Subcutaneous preadipocyte (primary cell): ENCODE data around the gene RGS12. TPM values are rescaled to one million over a fixed set of nuclear protein-coding genes. Genes with fewer than 3 reads are reported as not detected.

Source experiments
- total RNA-seq: library from RNA; depleted of rRNA; stranded (reverse); fragments of >200 nt; gene quantifications from 2 replicates; pipeline ENCODE4 v1.2.3, GENCODE V29; 2012

The RGS12 gene, protein sequence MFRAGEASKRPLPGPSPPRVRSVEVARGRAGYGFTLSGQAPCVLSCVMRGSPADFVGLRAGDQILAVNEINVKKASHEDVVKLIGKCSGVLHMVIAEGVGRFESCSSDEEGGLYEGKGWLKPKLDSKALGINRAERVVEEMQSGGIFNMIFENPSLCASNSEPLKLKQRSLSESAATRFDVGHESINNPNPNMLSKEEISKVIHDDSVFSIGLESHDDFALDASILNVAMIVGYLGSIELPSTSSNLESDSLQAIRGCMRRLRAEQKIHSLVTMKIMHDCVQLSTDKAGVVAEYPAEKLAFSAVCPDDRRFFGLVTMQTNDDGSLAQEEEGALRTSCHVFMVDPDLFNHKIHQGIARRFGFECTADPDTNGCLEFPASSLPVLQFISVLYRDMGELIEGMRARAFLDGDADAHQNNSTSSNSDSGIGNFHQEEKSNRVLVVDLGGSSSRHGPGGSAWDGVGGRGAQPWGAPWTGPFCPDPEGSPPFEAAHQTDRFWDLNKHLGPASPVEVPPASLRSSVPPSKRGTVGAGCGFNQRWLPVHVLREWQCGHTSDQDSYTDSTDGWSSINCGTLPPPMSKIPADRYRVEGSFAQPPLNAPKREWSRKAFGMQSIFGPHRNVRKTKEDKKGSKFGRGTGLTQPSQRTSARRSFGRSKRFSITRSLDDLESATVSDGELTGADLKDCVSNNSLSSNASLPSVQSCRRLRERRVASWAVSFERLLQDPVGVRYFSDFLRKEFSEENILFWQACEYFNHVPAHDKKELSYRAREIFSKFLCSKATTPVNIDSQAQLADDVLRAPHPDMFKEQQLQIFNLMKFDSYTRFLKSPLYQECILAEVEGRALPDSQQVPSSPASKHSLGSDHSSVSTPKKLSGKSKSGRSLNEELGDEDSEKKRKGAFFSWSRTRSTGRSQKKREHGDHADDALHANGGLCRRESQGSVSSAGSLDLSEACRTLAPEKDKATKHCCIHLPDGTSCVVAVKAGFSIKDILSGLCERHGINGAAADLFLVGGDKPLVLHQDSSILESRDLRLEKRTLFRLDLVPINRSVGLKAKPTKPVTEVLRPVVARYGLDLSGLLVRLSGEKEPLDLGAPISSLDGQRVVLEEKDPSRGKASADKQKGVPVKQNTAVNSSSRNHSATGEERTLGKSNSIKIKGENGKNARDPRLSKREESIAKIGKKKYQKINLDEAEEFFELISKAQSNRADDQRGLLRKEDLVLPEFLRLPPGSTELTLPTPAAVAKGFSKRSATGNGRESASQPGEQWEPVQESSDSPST (N-terminal part only)
- total RNA-seq: 13.5 and 14.0 TPM in 2 replicates

DNA sequence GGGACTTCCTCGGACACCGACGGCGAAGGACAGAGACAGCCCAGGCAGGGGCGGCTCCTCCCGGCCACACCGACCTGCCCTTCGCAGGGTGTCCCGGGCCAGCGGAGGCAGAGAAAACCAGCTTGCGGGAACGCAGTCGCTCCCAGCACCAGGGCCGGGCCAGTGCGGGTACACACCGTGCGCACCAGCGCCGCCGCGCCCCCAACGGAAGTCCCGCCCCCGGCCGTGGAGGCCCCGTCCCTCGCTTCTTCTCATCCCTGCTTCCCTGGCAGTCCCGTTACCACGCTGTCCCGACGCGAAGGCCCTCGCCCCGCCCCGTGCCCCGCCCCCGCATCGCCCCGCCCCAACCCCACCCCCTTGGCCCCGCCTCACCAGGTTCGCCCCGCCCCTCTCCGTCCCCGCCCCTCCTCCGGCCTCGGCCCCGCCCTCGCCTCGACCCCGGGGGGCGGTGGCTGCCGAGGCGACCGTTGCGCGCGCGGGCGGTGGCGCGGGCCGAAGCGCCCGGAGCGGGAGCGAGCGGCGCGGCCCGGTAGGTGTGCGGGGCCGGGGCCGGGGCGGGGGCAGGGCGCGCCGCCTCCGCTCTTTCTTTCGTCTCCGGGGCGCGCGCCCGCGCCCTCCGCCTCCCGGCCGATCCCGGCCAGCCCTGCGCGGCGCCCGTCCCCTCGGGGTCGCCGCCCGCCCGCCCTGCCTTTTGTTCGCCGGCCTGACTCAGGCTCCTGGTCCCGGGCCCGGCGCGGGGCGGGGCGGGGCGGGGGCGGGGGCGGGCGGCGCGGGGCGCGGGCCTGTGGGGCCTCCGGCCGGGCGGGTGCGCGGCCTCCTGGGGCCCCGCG, at the start of gene RGS12:
RGS12 (plus strand) TSS at position 451 of the 830 bp plus-strand sequence. CDS start 23,150 bp downstream, outside the sequence.

DNA sequence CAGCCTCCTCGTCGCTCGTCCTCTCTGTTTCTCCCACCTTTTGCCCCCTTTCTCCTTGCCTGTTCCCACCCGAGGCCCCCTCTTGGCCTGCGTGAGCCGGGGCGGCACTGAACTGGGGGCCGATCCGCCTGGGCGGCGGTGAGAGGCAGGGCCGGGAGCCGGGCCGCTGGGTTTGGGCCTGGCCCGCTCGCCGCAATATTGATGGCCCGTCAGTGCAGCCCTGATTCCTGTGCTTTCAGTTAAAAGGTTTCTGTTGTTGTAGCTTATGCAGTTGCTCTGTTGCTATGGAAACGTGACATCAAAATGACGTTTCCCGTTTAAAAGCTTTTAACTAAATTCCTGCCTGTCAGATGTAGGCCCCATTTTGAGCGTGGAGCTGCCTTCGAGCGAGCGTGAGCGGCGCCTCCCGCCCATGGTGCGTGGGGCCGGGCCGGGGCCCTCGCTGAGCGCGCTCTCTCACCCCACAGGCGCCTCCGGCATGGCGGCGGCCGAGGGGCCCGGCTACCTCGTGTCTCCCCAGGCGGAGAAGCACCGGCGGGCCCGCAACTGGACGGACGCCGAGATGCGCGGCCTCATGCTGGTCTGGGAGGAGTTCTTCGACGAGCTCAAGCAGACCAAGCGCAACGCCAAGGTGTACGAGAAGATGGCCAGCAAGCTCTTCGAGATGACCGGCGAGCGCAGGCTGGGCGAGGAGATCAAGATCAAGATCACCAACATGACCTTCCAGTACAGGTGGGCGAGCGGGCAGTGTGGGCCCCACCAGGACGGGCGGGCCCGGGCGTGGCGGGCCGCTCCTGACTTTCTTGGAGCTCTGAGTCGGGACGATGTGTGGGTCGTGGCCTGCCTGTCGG, 43.8 kb upstream of the RGS12 start, which contains the start of gene MSANTD1:
MSANTD1 (plus strand) TSS at position 349 of the 851 bp plus-strand sequence; CDS start at position 413, 64 bp downstream.

Other genes with a start within 250 kb of the RGS12 start
- not detected in 2 replicates for gene HTT-AS, start 218.5 kb upstream of the RGS12 start, total RNA-seq
- 62.5 and 66.3 TPM in 2 replicates for gene HTT, start 218.3 kb upstream of the RGS12 start, total RNA-seq
- 0.37 and 0.39 TPM in 2 replicates for gene MSANTD1, start 43.9 kb upstream of the RGS12 start, total RNA-seq
- under 0.01 TPM in 1 of 2 replicates, not detected in the other for gene HGFAC, start 148.9 kb downstream of the RGS12 start, total RNA-seq
- gene DOK7, start 170.3 kb downstream of the RGS12 start, total RNA-seq: under 0.01 TPM in 1 of 2 replicates, not detected in the other
- gene LRPAP1, start 239.4 kb downstream of the RGS12 start, total RNA-seq: 26.5 and 32.3 TPM in 2 replicates